ENCODE data around the gene TMC4.

The TMC4 gene

GRCh38 chr19:54115109-54116063, 57.6 kb downstream of the TMC4 start, which contains the start of the genes PRPF31 and TFPT:
Gene PRPF31, plus strand, starts transcription at chr19:54115754. Its CDS starts 2,525 bp downstream, at chr19:54118279.
Gene TFPT, minus strand, starts transcription at chr19:54115657. Its CDS starts 388 bp downstream, at chr19:54115269.
- peak within 1 kb of the TSS; percentile 92 for H3K27ac ChIP-seq (ENCODE audit: low read length)
- H3K4me1 ChIP-seq (ENCODE audit: insufficient read depth, low read length): peaks cover 27% of the 10 kb centered on the region
- peak within 1 kb of the TSS; percentile 79 for H3K9ac ChIP-seq (ENCODE audit: low read depth, low read length)
- no peak for TF ChIP-seq CTCF (IDR thresholded peaks at IDR 0.05; ENCODE audit: borderline replicate concordance, extremely low read depth, low read length, poor library complexity, severe bottlenecking)
- TF ChIP-seq EZH2 (IDR thresholded peaks at IDR 0.05; ENCODE audit: borderline replicate concordance, low read depth, low read length, severe bottlenecking): no peak
- no peaks in the 10 kb centered on the region for H3K27me3 ChIP-seq (ENCODE audit: insufficient read depth, low read length, poor library complexity)
- peak within 1 kb of the TSS; percentile 95 to 96 for H3K4me3 ChIP-seq (ENCODE audit: low read depth in 1 of 2, low read length in 2 of 2)
- DNase-seq (peak; percentile 96), ATAC-seq (ENCODE audit: insufficient read depth, low read depth) (peak; percentile 86)
- H3K9me3 ChIP-seq (ENCODE audit: insufficient read depth, low read length, severe bottlenecking): no peaks in the 10 kb centered on the region
- H3K4me2 ChIP-seq (ENCODE audit: insufficient read depth, low read length): peak within 1 kb of the TSS; percentile 94
- peaks cover 49% of the 10 kb centered on the region for H3K36me3 ChIP-seq (ENCODE audit: insufficient read depth, low read length)
- peaks cover 31% of the 10 kb centered on the region for H4K20me1 ChIP-seq (ENCODE audit: insufficient read depth, low read length)
- peaks cover 67% of the 10 kb centered on the region for H3K79me2 ChIP-seq (ENCODE audit: insufficient read depth, low read length)
- peak within 1 kb of the TSS; percentile 89 for H2AFZ ChIP-seq (ENCODE audit: low read depth, low read length)

- TF ChIP-seq CTCF (IDR thresholded peaks at IDR 0.05; ENCODE audit: borderline replicate concordance, extremely low read depth, low read length, poor library complexity, severe bottlenecking): peak; percentile 12
- no peak for TF ChIP-seq EZH2 (IDR thresholded peaks at IDR 0.05; ENCODE audit: borderline replicate concordance, low read depth, low read length, severe bottlenecking)
- Histone ChIP-seq H3K9me3 (ENCODE audit: insufficient read depth, low read length, severe bottlenecking) (no peaks in the 10 kb centered on the region), H3K4me2 (ENCODE audit: insufficient read depth, low read length) (peak overlapping the region; percentile 94), H3K27ac (ENCODE audit: low read length) (peak overlapping the region; percentile 92), H2AFZ (ENCODE audit: low read depth, low read length) (peak overlapping the region; percentile 89), H3K36me3 (ENCODE audit: insufficient read depth, low read length) (peaks cover 49% of the 10 kb centered on the region), H4K20me1 (ENCODE audit: insufficient read depth, low read length) (peaks cover 36% of the 10 kb centered on the region), H3K9ac (ENCODE audit: low read depth, low read length) (peak overlapping the region; percentile 79), H3K4me3 (ENCODE audit: low read depth in 1 of 2, low read length in 2 of 2) (peak overlapping the region; percentile 95 to 96), H3K79me2 (ENCODE audit: insufficient read depth, low read length) (peaks cover 76% of the 10 kb centered on the region), H3K4me1 (ENCODE audit: insufficient read depth, low read length) (peaks cover 27% of the 10 kb centered on the region), H3K27me3 (ENCODE audit: insufficient read depth, low read length, poor library complexity) (no peaks in the 10 kb centered on the region)
- ATAC-seq (ENCODE audit: insufficient read depth, low read depth): peak; percentile 82
- peak; percentile 85 for DNase-seq
Observed at GRCh38 chr19:54114340-54115108, 58.4 kb downstream of the TMC4 start.
